ENCODE results near the gene TEX12. TPM values are rescaled to one million over a fixed set of nuclear protein-coding genes. Genes with fewer than 3 reads are reported as not detected.
"Not testable (repeated sequence)": the region's sequence is repeated elsewhere in the genome, so short reads cannot be mapped to it uniquely, and the experiment has no call there.

The TEX12 gene
- total and polyA plus RNA-seq, 4 donors, result 0.09 to 0.74 (median 0.31) TPM; not detected in 1

DNA sequence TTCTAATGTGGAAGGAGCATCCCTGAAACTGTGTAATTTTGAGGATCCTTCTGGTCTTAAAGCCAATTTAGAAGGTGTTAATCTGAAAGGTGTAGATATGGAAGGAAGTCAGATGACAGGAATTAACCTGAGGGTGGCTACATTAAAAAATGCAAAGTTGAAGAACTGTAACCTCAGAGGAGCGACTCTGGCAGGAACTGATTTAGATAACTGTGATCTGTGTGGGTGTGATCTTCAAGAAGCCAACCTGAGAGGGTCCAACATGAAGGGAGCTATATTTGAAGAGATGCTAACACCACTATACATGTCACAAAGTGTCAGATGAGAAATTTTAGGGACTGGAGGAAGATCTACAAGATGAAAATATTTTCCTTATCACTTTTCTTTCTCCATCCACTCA, 15.7 kb downstream of the TEX12 start:
- ATAC-seq (ENCODE audit: insufficient read depth, low FRiP score), result no peak
- no peak for DNase-seq
- Histone ChIP-seq H3K27me3 (ENCODE audit: control insufficient read depth in 3 of 3, insufficient read depth in 3 of 3, low read length in 2 of 3) (no peaks in the 10 kb centered on the region), H3K9me3 (ENCODE audit: control insufficient read depth in 4 of 4, insufficient read depth in 3 of 4, low read length in 3 of 4) (peaks cover 0 to 3% (median 0%) of the 10 kb centered on the region in 4 donors), H3K36me3 (ENCODE audit: control insufficient read depth in 4 of 4, insufficient read depth in 4 of 4, low read length in 4 of 4) (no peaks in the 10 kb centered on the region), H3K4me3 (no peak overlapping the region), H3K9ac (ENCODE audit: insufficient read depth in 1 of 2, low read length in 2 of 2) (no peak overlapping the region), H3K4me1 (ENCODE audit: control insufficient read depth in 5 of 5, insufficient read depth in 5 of 5, low read length in 5 of 5) (peaks cover 0 to 6% (median 0%) of the 10 kb centered on the region in 5 donors), H3K27ac (ENCODE audit: low read depth in 1 of 2, low read length in 1 of 2) (no peak overlapping the region)
- WGBS, 2 donors, result 46 to 48% methylated on average over 1 of the region's 1 CpG
- TF ChIP-seq, protein P1, sequence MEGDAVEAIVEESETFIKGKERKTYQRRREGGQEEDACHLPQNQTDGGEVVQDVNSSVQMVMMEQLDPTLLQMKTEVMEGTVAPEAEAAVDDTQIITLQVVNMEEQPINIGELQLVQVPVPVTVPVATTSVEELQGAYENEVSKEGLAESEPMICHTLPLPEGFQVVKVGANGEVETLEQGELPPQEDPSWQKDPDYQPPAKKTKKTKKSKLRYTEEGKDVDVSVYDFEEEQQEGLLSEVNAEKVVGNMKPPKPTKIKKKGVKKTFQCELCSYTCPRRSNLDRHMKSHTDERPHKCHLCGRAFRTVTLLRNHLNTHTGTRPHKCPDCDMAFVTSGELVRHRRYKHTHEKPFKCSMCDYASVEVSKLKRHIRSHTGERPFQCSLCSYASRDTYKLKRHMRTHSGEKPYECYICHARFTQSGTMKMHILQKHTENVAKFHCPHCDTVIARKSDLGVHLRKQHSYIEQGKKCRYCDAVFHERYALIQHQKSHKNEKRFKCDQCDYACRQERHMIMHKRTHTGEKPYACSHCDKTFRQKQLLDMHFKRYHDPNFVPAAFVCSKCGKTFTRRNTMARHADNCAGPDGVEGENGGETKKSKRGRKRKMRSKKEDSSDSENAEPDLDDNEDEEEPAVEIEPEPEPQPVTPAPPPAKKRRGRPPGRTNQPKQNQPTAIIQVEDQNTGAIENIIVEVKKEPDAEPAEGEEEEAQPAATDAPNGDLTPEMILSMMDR (IDR thresholded peaks at IDR 0.05; ENCODE audit: control extremely low read depth, extremely low read depth), result no peak

DNA sequence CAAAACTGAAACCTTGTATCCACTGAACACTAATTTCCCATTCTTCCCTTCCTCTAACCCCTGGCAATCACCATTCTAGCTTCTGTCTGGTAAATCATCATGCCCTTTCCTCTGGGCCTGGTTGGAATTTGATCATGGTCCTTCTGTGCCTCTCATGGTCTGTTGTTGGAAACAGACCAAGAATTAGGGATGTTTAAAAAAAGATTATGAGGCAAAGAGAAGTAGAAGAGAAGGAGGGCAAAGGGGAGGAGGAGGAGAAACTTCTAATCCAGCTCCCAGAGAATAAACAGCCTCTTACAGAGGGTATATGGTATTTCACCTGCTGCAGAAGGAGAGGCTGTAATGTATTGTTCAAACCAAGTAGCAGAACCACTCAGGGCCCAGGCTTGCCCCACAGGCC, 18.7 kb downstream of the TEX12 start:
- DNase-seq (no peak), ATAC-seq (ENCODE audit: insufficient read depth, low FRiP score) (no peak)
- H3K4me1 ChIP-seq (ENCODE audit: control insufficient read depth in 5 of 5, insufficient read depth in 5 of 5, low read length in 5 of 5), result peaks cover 0 to 6% (median 0%) of the 10 kb centered on the region in 5 donors
- H3K4me3 ChIP-seq, result no peak overlapping the region
- no peaks in the 10 kb centered on the region for H3K27me3 ChIP-seq (ENCODE audit: control insufficient read depth in 3 of 3, insufficient read depth in 3 of 3, low read length in 2 of 3)
- H3K27ac ChIP-seq (ENCODE audit: low read depth in 1 of 2, low read length in 1 of 2), result peak overlapping the region in 1 of 2 donors; percentile 24
- peaks cover 0 to 3% (median 0%) of the 10 kb centered on the region in 4 donors for H3K9me3 ChIP-seq (ENCODE audit: control insufficient read depth in 4 of 4, insufficient read depth in 3 of 4, low read length in 3 of 4)
- no peak overlapping the region for H3K9ac ChIP-seq (ENCODE audit: insufficient read depth in 1 of 2, low read length in 2 of 2)
- H3K36me3 ChIP-seq (ENCODE audit: control insufficient read depth in 4 of 4, insufficient read depth in 4 of 4, low read length in 4 of 4), result no peaks in the 10 kb centered on the region
- TF ChIP-seq, protein P1 (IDR thresholded peaks at IDR 0.05; ENCODE audit: control extremely low read depth, extremely low read depth), result no peak

DNA sequence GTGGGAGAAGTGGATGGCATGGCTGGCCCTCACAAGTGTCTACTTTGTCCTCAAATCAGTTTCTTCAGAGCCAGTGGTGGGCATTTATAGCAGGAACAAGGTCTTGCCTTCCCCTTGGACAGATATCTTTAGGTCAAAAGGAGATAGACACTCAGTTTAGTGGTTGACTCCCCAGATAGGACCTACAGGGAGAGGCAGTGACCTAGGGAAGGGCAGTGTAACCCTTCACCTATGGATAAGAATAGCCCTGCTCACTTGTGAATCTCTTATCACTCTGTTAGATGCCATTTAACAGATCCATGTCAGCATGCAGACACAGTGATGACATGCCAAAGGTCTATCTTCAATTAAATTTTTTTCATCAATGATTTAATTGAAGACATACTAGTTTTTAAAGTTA, 19.1 kb downstream of the TEX12 start:
- H3K27ac ChIP-seq (ENCODE audit: low read depth in 1 of 2, low read length in 1 of 2), result peak overlapping the region in 1 of 2 donors; percentile 24
- H3K4me1 ChIP-seq (ENCODE audit: control insufficient read depth in 5 of 5, insufficient read depth in 5 of 5, low read length in 5 of 5), result peaks cover 0 to 6% (median 0%) of the 10 kb centered on the region in 5 donors
- H3K9me3 ChIP-seq (ENCODE audit: control insufficient read depth in 4 of 4, insufficient read depth in 3 of 4, low read length in 3 of 4), result peaks cover 0 to 3% (median 0%) of the 10 kb centered on the region in 4 donors
- H3K9ac ChIP-seq (ENCODE audit: insufficient read depth in 1 of 2, low read length in 2 of 2), result no peak overlapping the region
- no peaks in the 10 kb centered on the region for H3K36me3 ChIP-seq (ENCODE audit: control insufficient read depth in 4 of 4, insufficient read depth in 4 of 4, low read length in 4 of 4)
- ATAC-seq (ENCODE audit: insufficient read depth, low FRiP score) (no peak), DNase-seq (no peak)
- TF ChIP-seq, protein P1 (IDR thresholded peaks at IDR 0.05; ENCODE audit: control extremely low read depth, extremely low read depth), result no peak
- no peak overlapping the region for H3K4me3 ChIP-seq
- no peaks in the 10 kb centered on the region for H3K27me3 ChIP-seq (ENCODE audit: control insufficient read depth in 3 of 3, insufficient read depth in 3 of 3, low read length in 2 of 3)

DNA sequence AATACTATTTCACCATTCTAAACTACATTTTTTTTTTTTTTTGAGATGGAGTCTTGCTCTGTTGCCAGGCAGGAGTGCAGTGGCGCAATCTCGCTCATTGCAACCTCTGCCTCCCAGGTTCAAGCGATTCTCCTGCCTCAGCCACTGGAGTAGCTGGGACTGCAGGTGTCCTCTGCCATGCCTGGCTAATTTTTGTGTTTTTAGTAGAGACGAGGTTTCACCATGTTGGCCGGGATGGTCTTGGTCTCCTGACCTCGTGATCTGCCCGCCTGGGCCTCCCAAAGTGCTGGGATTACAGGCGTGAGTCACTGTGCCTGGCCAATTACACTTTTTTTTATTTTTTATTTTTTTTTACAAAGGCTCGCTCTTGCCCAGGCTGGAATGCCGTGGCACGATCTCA, 27.9 kb downstream of the TEX12 start:
- not testable (repeated sequence) for ATAC-seq (ENCODE audit: insufficient read depth, low FRiP score); H3K4me3 ChIP-seq; H3K36me3 ChIP-seq (ENCODE audit: control insufficient read depth in 4 of 4, insufficient read depth in 4 of 4, low read length in 4 of 4); H3K27ac ChIP-seq (ENCODE audit: low read depth in 1 of 2, low read length in 1 of 2); H3K4me1 ChIP-seq (ENCODE audit: control insufficient read depth in 5 of 5, insufficient read depth in 5 of 5, low read length in 5 of 5); H3K27me3 ChIP-seq (ENCODE audit: control insufficient read depth in 3 of 3, insufficient read depth in 3 of 3, low read length in 2 of 3); H3K9me3 ChIP-seq (ENCODE audit: control insufficient read depth in 4 of 4, insufficient read depth in 3 of 4, low read length in 3 of 4); H3K9ac ChIP-seq (ENCODE audit: insufficient read depth in 1 of 2, low read length in 2 of 2); DNase-seq
- WGBS, 2 donors, result 76 to 80% methylated on average over 11 of the region's 11 CpGs
